Muscle layer of duodenum (tissue), 2 donors: Measurements from ENCODE around the gene SLC24A4.

Experiments
- H3K27ac ChIP-seq: one replicate; pipeline ENCODE4 v1.7.0; 2013; ENCODE audit warnings: mild to moderate bottlenecking, low read length
- H3K27me3 ChIP-seq: one replicate; pipeline ENCODE4 v1.7.0; 2013; ENCODE audit warnings: low read depth, mild to moderate bottlenecking, control low read depth, low read length
- H3K36me3 ChIP-seq, 2 donors: one replicate each; pipeline ENCODE4 v1.7.0; 2013; ENCODE audit warnings: low read length in 2 of 2, control low read depth in 1 of 2, mild to moderate bottlenecking in 1 of 2; ENCODE audit not compliant: insufficient read depth in 2 of 2, control insufficient read depth in 1 of 2
- H3K4me1 ChIP-seq, 2 donors: one replicate each; pipeline ENCODE4 v1.7.0; 2013; ENCODE audit warnings: low read length in 2 of 2, mild to moderate bottlenecking in 2 of 2, control low read depth in 1 of 2, moderate library complexity in 1 of 2; ENCODE audit not compliant: insufficient read depth in 2 of 2, control insufficient read depth in 1 of 2
- H3K4me3 ChIP-seq, 2 donors: one replicate each; pipeline ENCODE4 v1.7.0; 2013; ENCODE audit warnings: low read length in 2 of 2, low read depth in 1 of 2, mild to moderate bottlenecking in 1 of 2
- H3K9me3 ChIP-seq, 2 donors: one replicate each; pipeline ENCODE4 v1.7.0; 2013; ENCODE audit warnings: low read length in 2 of 2, control low read depth in 1 of 2, mild to moderate bottlenecking in 1 of 2; ENCODE audit not compliant: control insufficient read depth in 1 of 2
- donor health status: healthy.

SLC24A4 gene

DNA sequence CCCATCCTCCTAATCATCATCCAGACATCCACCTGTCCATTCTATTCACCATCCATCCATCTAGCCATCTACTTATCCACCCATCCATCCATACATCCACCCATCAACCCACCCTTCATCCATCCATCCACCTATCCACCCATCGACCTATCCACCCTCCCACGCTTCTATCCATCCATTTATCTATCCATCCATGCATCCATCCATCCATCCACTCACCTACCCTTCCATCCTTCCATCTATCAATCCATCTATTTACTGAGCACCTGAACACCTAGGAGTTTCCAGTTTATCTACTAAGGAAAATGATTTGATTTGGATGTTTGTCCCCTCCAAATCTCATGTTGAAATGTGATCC lies 198.1 kb downstream of the SLC24A4 start:
- Histone ChIP-seq H3K9me3 (no peaks in the 10 kb centered on the region), H3K4me3 (no peak overlapping the region), H3K36me3 (no peaks in the 10 kb centered on the region), H3K27me3 (no peaks in the 10 kb centered on the region), H3K4me1 (peaks cover 0 to 24% of the 10 kb centered on the region in 2 donors), H3K27ac (no peak overlapping the region)

GRCh38 chr14:92523752-92524151 lies 200.8 kb downstream of the SLC24A4 start:
- H3K9me3 ChIP-seq = no peaks in the 10 kb centered on the region
- no peak overlapping the region for H3K27ac ChIP-seq
- H3K27me3 ChIP-seq = no peaks in the 10 kb centered on the region
- no peak overlapping the region for H3K4me3 ChIP-seq
- H3K4me1 ChIP-seq = peaks cover 0 to 26% of the 10 kb centered on the region in 2 donors
- no peaks in the 10 kb centered on the region for H3K36me3 ChIP-seq

- H3K27ac ChIP-seq = no peak overlapping the region
- no peak overlapping the region for H3K4me3 ChIP-seq
- H3K4me1 ChIP-seq = peaks cover 0 to 26% of the 10 kb centered on the region in 2 donors
- H3K36me3 ChIP-seq = no peaks in the 10 kb centered on the region
- no peaks in the 10 kb centered on the region for H3K27me3 ChIP-seq
- no peaks in the 10 kb centered on the region for H3K9me3 ChIP-seq
These were observed 201.7 kb downstream of the SLC24A4 start for GRCh38 chr14:92524602-92525185.

- H3K9me3 ChIP-seq = no peaks in the 10 kb centered on the region
- H3K36me3 ChIP-seq = no peaks in the 10 kb centered on the region
- no peaks in the 10 kb centered on the region for H3K27me3 ChIP-seq
- no peak overlapping the region for H3K4me3 ChIP-seq
- H3K27ac ChIP-seq = no peak overlapping the region
- H3K4me1 ChIP-seq = peaks cover 0 to 26% of the 10 kb centered on the region in 2 donors
These were observed 202.5 kb downstream of the SLC24A4 start for GRCh38 chr14:92525322-92526095.

- H3K27ac ChIP-seq = no peak overlapping the region
- H3K4me1 ChIP-seq = peaks cover 0 to 26% of the 10 kb centered on the region in 2 donors
- no peak overlapping the region for H3K4me3 ChIP-seq
These were observed 204.8 kb downstream of the SLC24A4 start for GRCh38 chr14:92527721-92528120.

GRCh38 chr14:92528486-92529100 lies 205.6 kb downstream of the SLC24A4 start:
- Histone ChIP-seq H3K4me3 (no peak overlapping the region), H3K36me3 (no peaks in the 10 kb centered on the region), H3K9me3 (no peaks in the 10 kb centered on the region), H3K27ac (no peak overlapping the region), H3K4me1 (peaks cover 0 to 22% of the 10 kb centered on the region in 2 donors), H3K27me3 (no peaks in the 10 kb centered on the region)

More at GRCh38 chr14:92527721-92528120, 204.8 kb downstream of the SLC24A4 start:
- Histone ChIP-seq H3K36me3 (no peaks in the 10 kb centered on the region), H3K27me3 (no peaks in the 10 kb centered on the region), H3K9me3 (no peaks in the 10 kb centered on the region)

DNA sequence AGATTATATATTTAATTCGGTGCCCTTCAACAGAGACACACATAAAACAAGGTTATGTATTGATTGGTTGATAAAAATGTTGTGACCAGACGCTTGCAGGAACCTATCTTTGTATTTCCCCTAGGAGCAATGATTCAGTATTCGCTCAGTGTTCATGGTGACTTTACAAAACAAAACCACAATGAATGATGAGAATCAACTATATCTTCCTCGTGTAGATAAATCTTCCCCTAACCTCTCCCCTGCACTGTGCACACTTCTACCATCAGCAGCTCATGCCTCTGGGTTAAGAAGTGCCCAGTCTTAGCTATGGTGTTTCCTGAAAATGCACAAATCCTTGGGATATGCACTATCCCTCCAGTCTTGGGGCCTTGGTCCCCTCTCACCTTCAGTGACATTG lies 206.9 kb downstream of the SLC24A4 start:
- H3K27me3 ChIP-seq = no peaks in the 10 kb centered on the region
- peaks cover 0 to 13% of the 10 kb centered on the region in 2 donors for H3K4me1 ChIP-seq
- H3K9me3 ChIP-seq = no peaks in the 10 kb centered on the region
- no peak overlapping the region for H3K4me3 ChIP-seq
- no peaks in the 10 kb centered on the region for H3K36me3 ChIP-seq
- no peak overlapping the region for H3K27ac ChIP-seq

- no peaks in the 10 kb centered on the region for H3K36me3 ChIP-seq
- no peaks in the 10 kb centered on the region for H3K9me3 ChIP-seq
- H3K4me1 ChIP-seq = peaks cover 0 to 8% of the 10 kb centered on the region in 2 donors
- H3K27ac ChIP-seq = no peak overlapping the region
- no peaks in the 10 kb centered on the region for H3K27me3 ChIP-seq
- no peak overlapping the region for H3K4me3 ChIP-seq
These were observed 208.3 kb downstream of the SLC24A4 start for GRCh38 chr14:92531106-92531873.

GRCh38 chr14:92532490-92533163 lies 209.7 kb downstream of the SLC24A4 start:
- H3K36me3 ChIP-seq = no peaks in the 10 kb centered on the region
- peaks cover 0 to 8% of the 10 kb centered on the region in 2 donors for H3K4me1 ChIP-seq
- H3K27me3 ChIP-seq = no peaks in the 10 kb centered on the region
- no peak overlapping the region for H3K27ac ChIP-seq
- no peaks in the 10 kb centered on the region for H3K9me3 ChIP-seq
- no peak overlapping the region for H3K4me3 ChIP-seq

GRCh38 chr14:92534932-92535643 lies 212.1 kb downstream of the SLC24A4 start:
- H3K4me1 ChIP-seq = peaks cover 10 to 17% of the 10 kb centered on the region in 2 donors
- H3K27ac ChIP-seq = no peak overlapping the region
- H3K36me3 ChIP-seq = no peaks in the 10 kb centered on the region
- H3K9me3 ChIP-seq = no peaks in the 10 kb centered on the region
- H3K27me3 ChIP-seq = no peaks in the 10 kb centered on the region
- H3K4me3 ChIP-seq = no peak overlapping the region
